ENCODE data around the gene SLC24A3.

Gene SLC24A3

GRCh38 chr20:19354950-19355349 is 142.5 kb downstream of the SLC24A3 start:
- Histone ChIP-seq H3K9me3 (ENCODE audit: insufficient read depth, low read depth, low read length) (no peaks in the 10 kb centered on the region), H3K4me1 (ENCODE audit: insufficient read depth, low read length) (no peaks in the 10 kb centered on the region), H3K27me3 (ENCODE audit: insufficient read depth, low read length) (no peaks in the 10 kb centered on the region), H3K9ac (ENCODE audit: low read depth, low read length) (no peak overlapping the region), H3K27ac (ENCODE audit: low read length) (no peak overlapping the region), H3K4me3 (ENCODE audit: low read length) (no peak overlapping the region), H3K36me3 (ENCODE audit: insufficient read depth, low read depth, low read length) (no peaks in the 10 kb centered on the region)

- Histone ChIP-seq H3K9ac (ENCODE audit: low read depth, low read length) (no peak overlapping the region), H3K4me3 (ENCODE audit: low read length) (no peak overlapping the region), H3K4me1 (ENCODE audit: insufficient read depth, low read length) (peaks cover 2% of the 10 kb centered on the region; the same call in 1 of the 2 replicates), H3K36me3 (ENCODE audit: insufficient read depth, low read depth, low read length) (no peaks in the 10 kb centered on the region), H3K27ac (ENCODE audit: low read length) (no peak overlapping the region), H3K27me3 (ENCODE audit: insufficient read depth, low read length) (no peaks in the 10 kb centered on the region), H3K9me3 (ENCODE audit: insufficient read depth, low read depth, low read length) (no peaks in the 10 kb centered on the region)
Observed at GRCh38 chr20:19361790-19362189, 149.3 kb downstream of the SLC24A3 start.

DNA sequence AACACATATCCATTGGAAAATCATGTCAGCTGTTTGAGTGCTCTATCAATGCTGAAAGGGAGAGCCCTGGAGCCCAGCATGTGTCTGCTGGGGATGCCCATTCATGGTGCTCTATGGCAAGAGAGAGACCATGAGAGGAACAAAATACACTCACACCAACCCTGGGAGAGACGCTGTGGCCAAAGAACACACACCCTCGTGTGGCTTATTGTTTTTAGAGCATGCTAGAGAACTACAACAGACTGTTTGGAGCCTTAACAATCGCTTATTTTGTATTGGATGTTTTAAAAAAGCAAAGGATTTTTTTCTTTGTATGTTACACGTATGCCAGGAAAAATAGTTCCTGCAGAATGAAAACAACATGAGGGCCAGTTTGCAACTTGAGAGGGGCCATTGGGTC is 151.0 kb downstream of the SLC24A3 start:
- H3K36me3 ChIP-seq (ENCODE audit: insufficient read depth, low read depth, low read length), result no peaks in the 10 kb centered on the region
- H3K27me3 ChIP-seq (ENCODE audit: insufficient read depth, low read length), result no peaks in the 10 kb centered on the region
- no peaks in the 10 kb centered on the region for H3K9me3 ChIP-seq (ENCODE audit: insufficient read depth, low read depth, low read length)
- H3K4me1 ChIP-seq (ENCODE audit: insufficient read depth, low read length), result peaks cover 2% of the 10 kb centered on the region; the same call in 1 of the 2 replicates
- H3K27ac ChIP-seq (ENCODE audit: low read length), result no peak overlapping the region
- no peak overlapping the region for H3K4me3 ChIP-seq (ENCODE audit: low read length)
- H3K9ac ChIP-seq (ENCODE audit: low read depth, low read length), result no peak overlapping the region

- Histone ChIP-seq H3K36me3 (ENCODE audit: insufficient read depth, low read depth, low read length) (no peaks in the 10 kb centered on the region), H3K27ac (ENCODE audit: low read length) (no peak overlapping the region), H3K4me3 (ENCODE audit: low read length) (no peak overlapping the region), H3K4me1 (ENCODE audit: insufficient read depth, low read length) (no peaks in the 10 kb centered on the region; the same call in 1 of the 2 replicates), H3K9ac (ENCODE audit: low read depth, low read length) (no peak overlapping the region), H3K9me3 (ENCODE audit: insufficient read depth, low read depth, low read length) (no peaks in the 10 kb centered on the region), H3K27me3 (ENCODE audit: insufficient read depth, low read length) (no peaks in the 10 kb centered on the region)
Observed at GRCh38 chr20:19367591-19367990, 155.1 kb downstream of the SLC24A3 start.

DNA sequence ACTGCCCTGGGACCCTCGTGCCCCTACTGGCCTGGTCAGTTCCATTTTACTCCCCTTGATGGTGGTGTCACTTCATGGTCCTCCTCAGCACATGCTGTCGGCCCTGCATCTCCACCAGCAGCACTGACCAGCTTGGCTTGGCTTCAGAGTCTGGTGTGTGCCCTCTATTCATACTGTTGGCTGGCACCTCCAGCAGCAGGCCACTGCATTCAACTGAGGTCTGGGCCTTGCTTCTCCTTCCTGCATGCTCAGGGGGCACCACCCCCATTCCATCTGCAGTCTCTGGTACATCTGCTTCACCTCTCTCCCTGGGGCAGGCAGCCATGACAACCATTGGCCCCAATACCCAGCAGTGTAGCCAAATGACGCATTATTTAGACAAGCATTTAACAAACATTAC is 155.9 kb downstream of the SLC24A3 start:
- no peaks in the 10 kb centered on the region; the same call in 1 of the 2 replicates for H3K4me1 ChIP-seq (ENCODE audit: insufficient read depth, low read length)
- H3K9ac ChIP-seq (ENCODE audit: low read depth, low read length), result no peak overlapping the region
- no peaks in the 10 kb centered on the region for H3K36me3 ChIP-seq (ENCODE audit: insufficient read depth, low read depth, low read length)
- no peak overlapping the region for H3K27ac ChIP-seq (ENCODE audit: low read length)
- H3K27me3 ChIP-seq (ENCODE audit: insufficient read depth, low read length), result no peaks in the 10 kb centered on the region
- no peaks in the 10 kb centered on the region for H3K9me3 ChIP-seq (ENCODE audit: insufficient read depth, low read depth, low read length)
- H3K4me3 ChIP-seq (ENCODE audit: low read length), result no peak overlapping the region

DNA sequence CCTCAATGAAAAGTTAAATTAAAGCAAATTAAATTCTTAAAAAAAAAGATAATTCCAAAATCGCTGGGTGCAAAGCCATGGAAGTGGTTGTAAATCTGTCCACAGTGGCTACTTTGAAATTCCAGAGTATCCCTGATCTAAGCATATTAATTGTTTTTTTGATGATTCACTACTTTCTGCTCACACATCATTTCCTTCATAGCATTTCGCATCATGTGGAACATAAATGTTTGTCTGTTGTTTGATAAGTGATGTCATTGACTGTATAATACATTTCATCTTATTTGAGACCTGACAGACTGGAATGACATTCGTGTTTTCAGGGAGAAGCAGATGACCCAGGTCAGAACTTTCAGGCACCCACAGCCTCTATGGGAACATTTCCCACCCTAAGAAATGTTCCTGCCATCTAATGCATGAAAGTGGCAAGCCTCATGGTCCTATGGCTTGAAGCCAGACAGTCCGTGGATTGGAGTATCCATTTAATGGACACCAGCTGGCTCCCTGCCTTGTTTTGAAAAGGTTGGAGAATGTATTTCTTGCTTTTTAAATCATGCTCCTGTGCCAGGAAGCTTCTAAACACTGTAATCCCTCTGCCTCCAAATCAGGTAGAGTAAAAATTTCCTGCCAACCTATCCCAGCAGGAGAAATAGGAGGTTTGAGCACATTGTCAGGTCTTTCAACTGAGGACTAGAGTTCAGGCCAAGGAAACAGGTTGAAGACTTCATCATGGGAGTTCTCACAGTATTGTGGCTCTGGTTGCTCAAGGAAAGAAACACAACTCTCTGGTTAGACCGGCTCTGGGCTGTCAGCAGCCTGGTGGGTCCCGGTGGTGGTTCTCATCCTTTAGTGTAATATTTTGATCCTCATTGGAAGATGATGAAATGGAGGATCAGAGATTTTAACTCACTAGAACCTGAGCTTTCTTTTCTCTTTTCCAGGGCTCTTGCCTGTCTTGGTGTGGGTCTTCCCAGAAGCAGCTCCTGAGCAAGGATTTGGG is 157.9 kb downstream of the SLC24A3 start:
- no peak overlapping the region for H3K9ac ChIP-seq (ENCODE audit: low read depth, low read length)
- H3K27me3 ChIP-seq (ENCODE audit: insufficient read depth, low read length), result no peaks in the 10 kb centered on the region
- no peak overlapping the region for H3K27ac ChIP-seq (ENCODE audit: low read length)
- H3K4me3 ChIP-seq (ENCODE audit: low read length), result no peak overlapping the region
- H3K4me1 ChIP-seq (ENCODE audit: insufficient read depth, low read length), result no peaks in the 10 kb centered on the region; the same call in 1 of the 2 replicates
- H3K9me3 ChIP-seq (ENCODE audit: insufficient read depth, low read depth, low read length), result no peaks in the 10 kb centered on the region
- no peaks in the 10 kb centered on the region for H3K36me3 ChIP-seq (ENCODE audit: insufficient read depth, low read depth, low read length)

GRCh38 chr20:19371112-19371511 is 158.7 kb downstream of the SLC24A3 start:
- no peak overlapping the region for H3K9ac ChIP-seq (ENCODE audit: low read depth, low read length)
- no peaks in the 10 kb centered on the region for H3K36me3 ChIP-seq (ENCODE audit: insufficient read depth, low read depth, low read length)
- no peak overlapping the region for H3K27ac ChIP-seq (ENCODE audit: low read length)
- no peak overlapping the region for H3K4me3 ChIP-seq (ENCODE audit: low read length)
- H3K9me3 ChIP-seq (ENCODE audit: insufficient read depth, low read depth, low read length), result no peaks in the 10 kb centered on the region
- H3K4me1 ChIP-seq (ENCODE audit: insufficient read depth, low read length), result no peaks in the 10 kb centered on the region
- H3K27me3 ChIP-seq (ENCODE audit: insufficient read depth, low read length), result no peaks in the 10 kb centered on the region

DNA sequence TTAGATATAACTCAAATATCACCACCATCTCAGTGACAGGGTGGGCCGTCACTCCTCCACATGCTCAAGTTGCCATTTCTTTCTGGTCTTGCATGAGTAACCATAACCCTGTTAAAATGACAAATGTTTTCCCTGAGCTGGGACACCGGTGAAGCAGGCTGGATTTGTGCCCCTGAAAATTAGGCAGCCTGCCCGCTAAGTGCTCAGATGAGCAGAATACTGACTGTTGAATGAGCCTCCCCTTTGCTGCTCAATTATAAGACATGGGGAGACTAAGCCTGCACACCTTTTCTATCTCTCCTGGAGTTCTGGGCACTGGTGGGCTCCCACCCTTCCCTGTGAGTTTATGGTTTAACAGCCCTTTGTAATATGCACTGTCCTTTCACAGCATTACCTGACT is 161.8 kb downstream of the SLC24A3 start:
- Histone ChIP-seq H3K27ac (ENCODE audit: low read length) (no peak overlapping the region), H3K4me3 (ENCODE audit: low read length) (no peak overlapping the region), H3K9me3 (ENCODE audit: insufficient read depth, low read depth, low read length) (no peaks in the 10 kb centered on the region), H3K27me3 (ENCODE audit: insufficient read depth, low read length) (no peaks in the 10 kb centered on the region), H3K9ac (ENCODE audit: low read depth, low read length) (no peak overlapping the region), H3K4me1 (ENCODE audit: insufficient read depth, low read length) (no peaks in the 10 kb centered on the region), H3K36me3 (ENCODE audit: insufficient read depth, low read depth, low read length) (no peaks in the 10 kb centered on the region)

GRCh38 chr20:19375395-19375794 is 163.0 kb downstream of the SLC24A3 start:
- H3K4me1 ChIP-seq (ENCODE audit: insufficient read depth, low read length), result no peaks in the 10 kb centered on the region
- H3K4me3 ChIP-seq (ENCODE audit: low read length), result no peak overlapping the region
- no peak overlapping the region for H3K9ac ChIP-seq (ENCODE audit: low read depth, low read length)
- no peaks in the 10 kb centered on the region for H3K27me3 ChIP-seq (ENCODE audit: insufficient read depth, low read length)
- no peak overlapping the region for H3K27ac ChIP-seq (ENCODE audit: low read length)
- H3K9me3 ChIP-seq (ENCODE audit: insufficient read depth, low read depth, low read length), result no peaks in the 10 kb centered on the region
- no peaks in the 10 kb centered on the region for H3K36me3 ChIP-seq (ENCODE audit: insufficient read depth, low read depth, low read length)

DNA sequence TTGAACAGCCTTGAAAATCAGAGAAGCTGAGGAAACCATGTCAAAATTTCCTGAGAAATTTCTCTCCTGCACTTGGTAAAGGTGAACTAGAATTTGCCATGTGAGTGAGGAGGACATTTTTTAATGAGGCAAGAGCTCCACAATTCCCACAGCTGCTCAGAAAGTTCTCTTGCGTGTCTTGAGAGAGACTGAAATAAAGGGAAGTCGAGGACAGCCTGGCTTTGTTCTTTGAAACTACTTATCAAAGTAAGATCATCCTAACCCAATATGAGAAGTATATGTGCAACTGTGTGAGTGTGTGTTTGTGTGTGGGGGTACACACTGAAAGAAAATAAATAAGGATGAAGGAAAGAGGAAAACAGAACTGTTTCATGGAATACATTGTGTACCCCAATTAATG is 163.4 kb downstream of the SLC24A3 start:
- H3K4me1 ChIP-seq (ENCODE audit: insufficient read depth, low read length), result no peaks in the 10 kb centered on the region
- H3K9me3 ChIP-seq (ENCODE audit: insufficient read depth, low read depth, low read length), result no peaks in the 10 kb centered on the region
- H3K27me3 ChIP-seq (ENCODE audit: insufficient read depth, low read length), result no peaks in the 10 kb centered on the region
- H3K27ac ChIP-seq (ENCODE audit: low read length), result no peak overlapping the region
- no peak overlapping the region for H3K9ac ChIP-seq (ENCODE audit: low read depth, low read length)
- no peaks in the 10 kb centered on the region for H3K36me3 ChIP-seq (ENCODE audit: insufficient read depth, low read depth, low read length)
- H3K4me3 ChIP-seq (ENCODE audit: low read length), result no peak overlapping the region

DNA sequence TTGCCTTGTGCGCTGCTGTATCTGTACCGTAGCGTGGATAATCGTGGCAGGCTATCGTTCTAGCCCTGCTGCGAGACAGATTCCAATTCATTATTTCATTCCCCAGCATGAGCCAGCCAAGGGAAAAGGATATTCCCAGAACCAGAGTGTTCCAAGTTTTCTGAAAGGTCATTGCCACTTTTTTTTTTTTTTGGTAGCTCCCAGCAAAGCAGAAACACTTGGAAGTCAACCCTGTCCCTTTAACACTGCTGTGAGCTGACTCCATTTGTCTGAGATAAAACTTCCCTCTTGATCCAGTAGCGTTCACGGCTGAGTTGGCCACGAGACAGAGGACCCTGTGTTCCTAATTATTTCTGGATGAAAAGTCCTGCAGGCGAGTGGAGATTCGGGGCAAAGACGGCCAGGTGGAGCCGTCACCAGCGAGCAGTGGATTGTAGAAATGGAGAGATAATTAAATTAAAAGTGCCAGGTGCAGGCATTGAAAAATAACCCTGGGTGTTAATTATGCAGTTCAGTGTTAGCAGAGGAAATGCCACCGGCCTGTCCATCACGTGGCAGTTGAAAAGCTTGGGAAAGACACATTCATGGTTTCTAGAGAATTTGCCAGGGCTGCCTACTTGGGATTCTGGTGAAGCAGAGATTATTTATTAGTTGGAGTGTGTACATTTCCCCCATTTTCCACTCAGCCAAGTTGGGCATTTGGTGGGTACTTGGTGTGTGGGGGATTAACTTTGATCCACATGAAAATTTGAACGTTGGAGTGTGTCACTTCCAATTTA is 164.2 kb downstream of the SLC24A3 start:
- Histone ChIP-seq H3K9me3 (ENCODE audit: insufficient read depth, low read depth, low read length) (no peaks in the 10 kb centered on the region), H3K36me3 (ENCODE audit: insufficient read depth, low read depth, low read length) (no peaks in the 10 kb centered on the region), H3K4me1 (ENCODE audit: insufficient read depth, low read length) (no peaks in the 10 kb centered on the region), H3K4me3 (ENCODE audit: low read length) (no peak overlapping the region), H3K27ac (ENCODE audit: low read length) (no peak overlapping the region), H3K27me3 (ENCODE audit: insufficient read depth, low read length) (no peaks in the 10 kb centered on the region), H3K9ac (ENCODE audit: low read depth, low read length) (no peak overlapping the region)

Data from iPS-20b (cell line).